ENCODE data around the gene FOSL2. TPM values are rescaled to one million over a fixed set of nuclear protein-coding genes. Genes with fewer than 3 reads are reported as not detected.

The FOSL2 gene
- total and polyA plus RNA-seq, 4 donors = 4.5 to 14.2 (median 10.7) TPM

DNA sequence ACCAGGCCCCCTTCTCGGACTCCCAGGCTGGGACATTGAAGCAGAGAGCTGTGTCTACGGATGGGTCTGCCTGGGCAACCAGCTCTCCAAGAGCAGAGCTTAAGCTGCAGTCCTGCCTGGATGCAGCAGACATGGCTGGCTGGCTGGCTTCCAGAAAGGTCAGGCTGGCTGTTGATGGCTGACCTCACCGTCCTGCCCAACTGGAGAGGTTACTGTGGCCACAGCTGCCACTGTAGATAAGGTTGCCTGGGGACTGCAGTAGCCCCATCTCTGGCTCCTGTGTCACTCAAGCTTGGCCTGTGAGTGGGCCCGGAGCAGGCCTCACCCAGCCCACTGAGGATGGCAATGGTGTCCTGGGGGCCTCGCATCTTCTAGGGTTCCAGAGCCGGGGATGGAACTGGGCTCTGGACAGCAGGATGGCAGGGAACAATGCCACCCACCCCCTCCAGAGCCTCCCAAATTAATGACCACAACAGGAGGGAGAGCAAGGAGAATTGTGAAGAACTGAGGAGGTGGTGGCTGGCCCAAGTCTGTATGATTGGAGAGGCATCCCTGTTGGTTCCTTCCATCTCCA lies 37.0 kb upstream of the FOSL2 start:
- Histone ChIP-seq H3K36me3 (ENCODE audit: control insufficient read depth, insufficient read depth, low read length) (no peaks in the 10 kb centered on the region), H3K27me3 (ENCODE audit: control insufficient read depth, insufficient read depth, low read length) (no peaks in the 10 kb centered on the region), H3K9me3 (ENCODE audit: control insufficient read depth, insufficient read depth, low read length) (no peaks in the 10 kb centered on the region), H3K4me1 (ENCODE audit: control insufficient read depth, insufficient read depth, low read length) (peaks cover 16% of the 10 kb centered on the region), H3K27ac (ENCODE audit: low read depth, low read length) (peak overlapping the region; percentile 69), H3K4me3 (ENCODE audit: low read depth, low read length) (no peak overlapping the region)
- 83% methylated on average over 5 of the region's 6 CpGs for WGBS (ENCODE audit: insufficient coverage)
- peak in 1 of 6 donors; percentile 28 for DNase-seq (ENCODE audit: low read depth in 4 of 6, low spot score in 6 of 6)

- Histone ChIP-seq H3K4me3 (ENCODE audit: low read depth, low read length) (no peak overlapping the region), H3K9me3 (ENCODE audit: control insufficient read depth, insufficient read depth, low read length) (no peaks in the 10 kb centered on the region), H3K27ac (ENCODE audit: low read depth, low read length) (peak overlapping the region; percentile 69), H3K4me1 (ENCODE audit: control insufficient read depth, insufficient read depth, low read length) (peaks cover 16% of the 10 kb centered on the region), H3K36me3 (ENCODE audit: control insufficient read depth, insufficient read depth, low read length) (no peaks in the 10 kb centered on the region), H3K27me3 (ENCODE audit: control insufficient read depth, insufficient read depth, low read length) (no peaks in the 10 kb centered on the region)
- peak in 4 of 6 donors; percentile 23 to 83 (median 50) for DNase-seq (ENCODE audit: low read depth in 4 of 6, low spot score in 6 of 6)
- WGBS (ENCODE audit: insufficient coverage) = 40% methylated on average over 16 of the region's 17 CpGs
Observed at GRCh38 chr2:28356095-28356911, 36.4 kb upstream of the FOSL2 start.

DNA sequence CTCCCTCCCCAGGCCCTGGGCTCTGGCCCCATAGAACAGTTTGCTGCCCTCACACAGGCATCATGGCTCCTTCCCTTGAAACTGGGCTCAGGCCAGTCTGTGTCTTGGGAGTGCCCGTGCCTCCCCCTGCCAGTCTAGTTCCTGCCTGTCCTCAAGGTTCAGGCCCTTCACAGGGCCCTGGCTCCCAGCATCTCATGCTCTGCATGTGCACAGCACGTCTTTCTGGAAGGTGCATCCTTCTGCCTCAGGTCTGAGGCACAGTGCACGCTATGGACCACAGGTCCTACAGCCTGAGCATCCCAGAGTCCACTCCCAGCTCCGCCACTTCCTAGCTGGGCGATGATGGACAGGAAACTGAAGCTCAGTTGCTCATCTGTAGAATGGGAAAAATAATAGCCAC lies 35.6 kb upstream of the FOSL2 start:
- no peak for DNase-seq (ENCODE audit: low read depth in 4 of 6, low spot score in 6 of 6)
- no peaks in the 10 kb centered on the region for H3K27me3 ChIP-seq (ENCODE audit: control insufficient read depth, insufficient read depth, low read length)
- no peaks in the 10 kb centered on the region for H3K36me3 ChIP-seq (ENCODE audit: control insufficient read depth, insufficient read depth, low read length)
- no peaks in the 10 kb centered on the region for H3K9me3 ChIP-seq (ENCODE audit: control insufficient read depth, insufficient read depth, low read length)
- peaks cover 16% of the 10 kb centered on the region for H3K4me1 ChIP-seq (ENCODE audit: control insufficient read depth, insufficient read depth, low read length)
- H3K27ac ChIP-seq (ENCODE audit: low read depth, low read length) = no peak overlapping the region
- H3K4me3 ChIP-seq (ENCODE audit: low read depth, low read length) = no peak overlapping the region
- 100% methylated on average over 4 of the region's 5 CpGs for WGBS (ENCODE audit: insufficient coverage)

GRCh38 chr2:28357948-28358667 lies 34.5 kb upstream of the FOSL2 start:
- WGBS (ENCODE audit: insufficient coverage) = 76% methylated on average over 8 of the region's 19 CpGs
- peaks cover 16% of the 10 kb centered on the region for H3K4me1 ChIP-seq (ENCODE audit: control insufficient read depth, insufficient read depth, low read length)
- no peaks in the 10 kb centered on the region for H3K27me3 ChIP-seq (ENCODE audit: control insufficient read depth, insufficient read depth, low read length)
- DNase-seq (ENCODE audit: low read depth in 4 of 6, low spot score in 6 of 6) = no peak
- H3K36me3 ChIP-seq (ENCODE audit: control insufficient read depth, insufficient read depth, low read length) = no peaks in the 10 kb centered on the region
- H3K27ac ChIP-seq (ENCODE audit: low read depth, low read length) = no peak overlapping the region
- no peaks in the 10 kb centered on the region for H3K9me3 ChIP-seq (ENCODE audit: control insufficient read depth, insufficient read depth, low read length)
- H3K4me3 ChIP-seq (ENCODE audit: low read depth, low read length) = no peak overlapping the region

- Histone ChIP-seq H3K4me1 (ENCODE audit: control insufficient read depth, insufficient read depth, low read length) (peaks cover 16% of the 10 kb centered on the region), H3K4me3 (ENCODE audit: low read depth, low read length) (no peak overlapping the region), H3K27me3 (ENCODE audit: control insufficient read depth, insufficient read depth, low read length) (no peaks in the 10 kb centered on the region), H3K36me3 (ENCODE audit: control insufficient read depth, insufficient read depth, low read length) (no peaks in the 10 kb centered on the region), H3K27ac (ENCODE audit: low read depth, low read length) (no peak overlapping the region), H3K9me3 (ENCODE audit: control insufficient read depth, insufficient read depth, low read length) (no peaks in the 10 kb centered on the region)
- DNase-seq (ENCODE audit: low read depth in 4 of 6, low spot score in 6 of 6) = no peak
- 94% methylated on average over 6 of the region's 7 CpGs for WGBS (ENCODE audit: insufficient coverage)
Observed at GRCh38 chr2:28358668-28359201, 33.9 kb upstream of the FOSL2 start.

GRCh38 chr2:28359222-28360057 lies 33.2 kb upstream of the FOSL2 start:
- peaks cover 16% of the 10 kb centered on the region for H3K4me1 ChIP-seq (ENCODE audit: control insufficient read depth, insufficient read depth, low read length)
- no peak overlapping the region for H3K4me3 ChIP-seq (ENCODE audit: low read depth, low read length)
- no peaks in the 10 kb centered on the region for H3K9me3 ChIP-seq (ENCODE audit: control insufficient read depth, insufficient read depth, low read length)
- H3K36me3 ChIP-seq (ENCODE audit: control insufficient read depth, insufficient read depth, low read length) = no peaks in the 10 kb centered on the region
- H3K27ac ChIP-seq (ENCODE audit: low read depth, low read length) = no peak overlapping the region
- DNase-seq (ENCODE audit: low read depth in 4 of 6, low spot score in 6 of 6) = no peak
- no peaks in the 10 kb centered on the region for H3K27me3 ChIP-seq (ENCODE audit: control insufficient read depth, insufficient read depth, low read length)
- WGBS (ENCODE audit: insufficient coverage) = 76% methylated on average over 15 of the region's 28 CpGs

GRCh38 chr2:28360058-28360717 lies 32.5 kb upstream of the FOSL2 start:
- Histone ChIP-seq H3K9me3 (ENCODE audit: control insufficient read depth, insufficient read depth, low read length) (no peaks in the 10 kb centered on the region), H3K36me3 (ENCODE audit: control insufficient read depth, insufficient read depth, low read length) (no peaks in the 10 kb centered on the region), H3K27me3 (ENCODE audit: control insufficient read depth, insufficient read depth, low read length) (no peaks in the 10 kb centered on the region), H3K27ac (ENCODE audit: low read depth, low read length) (no peak overlapping the region), H3K4me3 (ENCODE audit: low read depth, low read length) (no peak overlapping the region), H3K4me1 (ENCODE audit: control insufficient read depth, insufficient read depth, low read length) (peaks cover 18% of the 10 kb centered on the region)
- no peak for DNase-seq (ENCODE audit: low read depth in 4 of 6, low spot score in 6 of 6)
- WGBS (ENCODE audit: insufficient coverage) = 81% methylated on average over 14 of the region's 16 CpGs

GRCh38 chr2:28360718-28361293 lies 31.9 kb upstream of the FOSL2 start:
- DNase-seq (ENCODE audit: low read depth in 4 of 6, low spot score in 6 of 6) = no peak
- no peaks in the 10 kb centered on the region for H3K36me3 ChIP-seq (ENCODE audit: control insufficient read depth, insufficient read depth, low read length)
- peaks cover 15% of the 10 kb centered on the region for H3K4me1 ChIP-seq (ENCODE audit: control insufficient read depth, insufficient read depth, low read length)
- 62% methylated on average over 5 of the region's 12 CpGs for WGBS (ENCODE audit: insufficient coverage)
- H3K4me3 ChIP-seq (ENCODE audit: low read depth, low read length) = no peak overlapping the region
- H3K27ac ChIP-seq (ENCODE audit: low read depth, low read length) = no peak overlapping the region
- no peaks in the 10 kb centered on the region for H3K27me3 ChIP-seq (ENCODE audit: control insufficient read depth, insufficient read depth, low read length)
- H3K9me3 ChIP-seq (ENCODE audit: control insufficient read depth, insufficient read depth, low read length) = no peaks in the 10 kb centered on the region
